Measurements from ENCODE around the gene KLHL26. TPM values are rescaled to one million over a fixed set of nuclear protein-coding genes. Genes with fewer than 3 reads are reported as not detected.
A peak's percentile ranks its signal among the peaks of the same experiment; 100 is the strongest.

The KLHL26 gene
- total RNA-seq, 4 donors from 2014 or later = 13.4 to 20.2 (median 15.9) TPM

DNA sequence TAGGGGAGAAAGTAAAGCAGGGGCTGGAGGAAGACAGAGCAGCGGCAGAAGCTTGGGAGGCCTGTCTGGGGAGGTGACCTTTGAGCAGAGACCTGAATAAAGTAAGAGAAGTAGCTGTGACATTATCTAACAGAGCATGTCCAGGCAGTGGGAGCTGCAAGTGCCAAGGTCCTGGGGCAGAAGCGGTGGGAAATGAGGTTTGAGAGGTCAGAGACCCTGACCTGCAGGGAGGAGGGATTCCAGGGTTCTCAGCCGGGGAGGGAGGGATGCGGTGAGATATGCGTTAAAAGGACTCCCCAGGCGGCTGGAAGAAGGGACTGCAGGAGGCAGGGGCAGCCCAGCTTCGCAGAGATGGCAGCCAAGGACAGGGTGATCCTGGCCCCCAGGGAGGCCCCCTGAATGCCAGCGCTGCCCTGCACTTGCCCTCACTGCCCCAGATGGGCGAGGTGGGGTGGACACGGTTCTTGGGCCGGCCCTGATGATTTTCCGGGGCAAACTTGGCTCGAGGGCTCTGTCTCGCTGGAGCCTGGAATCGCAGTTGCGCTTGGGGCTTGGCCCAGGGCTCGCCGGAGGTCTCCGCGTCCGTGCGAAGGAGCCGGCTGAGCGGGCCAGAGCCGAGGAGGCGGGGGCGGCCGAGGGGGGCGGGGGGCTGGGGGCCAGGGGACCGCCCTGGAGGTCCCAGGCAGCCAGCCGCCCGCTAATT, 33.4 kb upstream of the KLHL26 start:
- H3K9me3 ChIP-seq = no peaks in the 10 kb centered on the region
- H3K36me3 ChIP-seq = no peaks in the 10 kb centered on the region
- WGBS, 2 donors = 22 to 26% methylated on average over 7 to 8 of the region's 32 CpGs
- H3K4me3 ChIP-seq (replicated peaks in 1 of 3) = no peak overlapping the region
- H3K27ac ChIP-seq = no peak overlapping the region
- TF ChIP-seq, protein P1, sequence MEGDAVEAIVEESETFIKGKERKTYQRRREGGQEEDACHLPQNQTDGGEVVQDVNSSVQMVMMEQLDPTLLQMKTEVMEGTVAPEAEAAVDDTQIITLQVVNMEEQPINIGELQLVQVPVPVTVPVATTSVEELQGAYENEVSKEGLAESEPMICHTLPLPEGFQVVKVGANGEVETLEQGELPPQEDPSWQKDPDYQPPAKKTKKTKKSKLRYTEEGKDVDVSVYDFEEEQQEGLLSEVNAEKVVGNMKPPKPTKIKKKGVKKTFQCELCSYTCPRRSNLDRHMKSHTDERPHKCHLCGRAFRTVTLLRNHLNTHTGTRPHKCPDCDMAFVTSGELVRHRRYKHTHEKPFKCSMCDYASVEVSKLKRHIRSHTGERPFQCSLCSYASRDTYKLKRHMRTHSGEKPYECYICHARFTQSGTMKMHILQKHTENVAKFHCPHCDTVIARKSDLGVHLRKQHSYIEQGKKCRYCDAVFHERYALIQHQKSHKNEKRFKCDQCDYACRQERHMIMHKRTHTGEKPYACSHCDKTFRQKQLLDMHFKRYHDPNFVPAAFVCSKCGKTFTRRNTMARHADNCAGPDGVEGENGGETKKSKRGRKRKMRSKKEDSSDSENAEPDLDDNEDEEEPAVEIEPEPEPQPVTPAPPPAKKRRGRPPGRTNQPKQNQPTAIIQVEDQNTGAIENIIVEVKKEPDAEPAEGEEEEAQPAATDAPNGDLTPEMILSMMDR (IDR thresholded peaks at IDR 0.05) = peak in 1 of 6 experiments; percentile 22
- TF ChIP-seq POLR2A (IDR thresholded peaks at IDR 0.05) = no peak
- no peak for DNase-seq
- intact Hi-C loops (cut with DNase I) = no loop called here
- H3K27me3 ChIP-seq = peaks cover 29% of the 10 kb centered on the region
- peaks cover 7 to 24% of the 10 kb centered on the region in 2 donors for H3K4me1 ChIP-seq

DNA sequence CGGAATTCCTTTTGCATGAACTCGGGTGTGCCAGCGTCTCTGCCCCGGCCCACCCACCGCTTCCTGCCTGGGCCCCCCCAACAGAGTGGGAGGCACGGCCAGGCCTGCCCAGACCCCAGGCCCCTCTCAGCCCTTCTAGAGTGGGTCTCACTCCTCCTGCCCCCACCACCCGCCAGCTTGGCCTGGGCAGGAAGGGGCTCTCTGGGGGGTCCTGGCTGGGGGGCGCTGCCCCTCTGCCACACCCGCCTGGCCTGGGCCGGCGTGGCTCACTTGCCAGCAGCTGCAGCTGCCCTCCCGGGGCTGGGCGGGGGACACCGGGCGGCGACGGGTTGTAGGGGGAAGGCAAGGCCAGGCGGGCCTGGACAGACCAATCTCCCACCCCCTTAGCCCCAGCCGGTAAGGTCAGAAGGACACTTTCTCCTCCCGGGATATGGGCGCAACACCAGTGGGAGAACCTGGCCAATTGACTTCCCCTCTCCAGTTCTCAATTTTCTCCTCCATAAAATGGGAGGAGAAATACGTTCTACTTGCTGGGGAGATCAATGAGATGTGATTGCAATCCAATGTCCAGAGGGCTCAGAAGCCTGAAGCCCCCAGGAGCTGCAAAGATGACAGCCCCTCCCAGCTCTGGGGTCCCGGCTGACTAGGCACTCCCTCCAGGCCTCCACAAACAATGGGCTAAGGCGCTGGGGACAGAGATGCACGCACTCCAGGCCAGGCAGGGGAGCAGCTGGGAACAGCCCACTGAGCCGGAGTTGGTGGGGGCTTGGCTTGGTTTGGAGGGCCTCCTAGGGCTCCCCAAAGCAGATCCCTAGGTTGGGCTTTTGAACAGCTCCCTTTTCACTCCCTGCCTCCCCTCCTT, 32.6 kb upstream of the KLHL26 start:
- TF ChIP-seq POLR2A (IDR thresholded peaks at IDR 0.05) = no peak
- TF ChIP-seq, protein P1 (IDR thresholded peaks at IDR 0.05) = no peak
- 14% methylated on average over 6 to 8 of the region's 26 CpGs for WGBS, 2 donors
- no peak for DNase-seq
- no peaks in the 10 kb centered on the region for H3K9me3 ChIP-seq
- H3K4me3 ChIP-seq (replicated peaks in 1 of 3) = no peak overlapping the region
- intact Hi-C loops (cut with DNase I) = no loop called here
- peaks cover 7 to 24% of the 10 kb centered on the region in 2 donors for H3K4me1 ChIP-seq
- H3K27me3 ChIP-seq = peaks cover 29% of the 10 kb centered on the region
- no peaks in the 10 kb centered on the region for H3K36me3 ChIP-seq
- peak overlapping the region in 2 of 3 donors; percentile 8 to 10 for H3K27ac ChIP-seq

DNA sequence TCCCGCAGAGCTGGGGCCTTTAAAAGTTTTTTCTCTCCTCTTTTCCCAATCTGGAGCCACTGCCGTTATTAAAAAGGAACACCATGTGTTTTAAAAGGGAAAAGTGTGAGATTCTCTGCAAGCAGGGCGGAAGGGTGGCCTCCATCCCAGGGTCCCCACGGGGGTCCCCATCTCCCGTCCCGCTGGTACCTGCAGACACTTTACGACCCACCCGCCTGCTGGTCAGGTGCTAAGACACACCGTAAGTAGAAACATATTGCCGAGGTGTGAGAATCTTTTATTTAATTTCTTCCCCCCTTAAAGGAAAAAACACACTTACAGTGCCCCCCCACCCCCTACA, 32.0 kb upstream of the KLHL26 start:
- Histone ChIP-seq H3K36me3 (no peaks in the 10 kb centered on the region), H3K27me3 (peaks cover 29% of the 10 kb centered on the region), H3K9me3 (no peaks in the 10 kb centered on the region), H3K4me3 (replicated peaks in 1 of 3) (no peak overlapping the region), H3K4me1 (peaks cover 7 to 24% of the 10 kb centered on the region in 2 donors), H3K27ac (peak overlapping the region in 2 of 3 donors; percentile 8 to 10)
- TF ChIP-seq, protein P1 (IDR thresholded peaks at IDR 0.05) = no peak
- no peak for TF ChIP-seq POLR2A (IDR thresholded peaks at IDR 0.05)
- no peak for DNase-seq
- intact Hi-C loops (cut with DNase I) = no loop called here
- 23 to 34% methylated on average over 10 of the region's 10 CpGs for WGBS, 2 donors

DNA sequence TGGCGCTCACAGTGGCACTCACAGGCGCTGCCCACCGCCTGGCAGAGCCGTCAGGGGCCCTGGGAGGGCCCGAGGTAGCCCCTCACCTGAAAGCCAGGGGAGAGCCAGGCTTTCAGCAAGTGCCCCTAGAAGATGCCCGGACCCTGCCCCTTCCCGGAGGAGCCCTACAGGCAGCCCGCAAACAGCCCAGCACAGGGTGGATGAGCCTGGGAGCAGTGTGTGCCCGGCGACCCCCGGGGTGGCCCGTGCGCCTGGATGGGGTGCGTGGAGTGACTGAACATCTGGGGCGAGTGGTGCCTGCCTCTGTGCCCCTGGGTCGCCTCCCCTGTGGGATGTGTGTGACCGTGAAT, 31.7 kb upstream of the KLHL26 start:
- Histone ChIP-seq H3K4me1 (peaks cover 7 to 24% of the 10 kb centered on the region in 2 donors), H3K4me3 (replicated peaks in 1 of 3) (no peak overlapping the region), H3K9me3 (no peaks in the 10 kb centered on the region), H3K27me3 (peaks cover 29% of the 10 kb centered on the region), H3K27ac (peak overlapping the region in 1 of 3 donors; percentile 8), H3K36me3 (no peaks in the 10 kb centered on the region)
- intact Hi-C loops (cut with DNase I) = no loop called here
- TF ChIP-seq POLR2A (IDR thresholded peaks at IDR 0.05) = no peak
- TF ChIP-seq, protein P1 (IDR thresholded peaks at IDR 0.05) = no peak
- 24% methylated on average over 3 of the region's 17 CpGs; no CpG with 5 or more reads in 1 of the 2 donors for WGBS, 2 donors
- DNase-seq = no peak

Measured in thyroid gland (tissue), 4 donors.